Liver (tissue), 9 donors: ENCODE measurements around the gene MRC2. TPM values are rescaled to one million over a fixed set of nuclear protein-coding genes. Genes with fewer than 3 reads are reported as not detected.

Experiments
- DNase-seq: peaks from one replicate; pipeline ENCODE4 v3.0.0-alpha.2; 2017; ENCODE audit warnings: low spot score
- H3K27ac ChIP-seq, 2 donors: one replicate each; pipeline ENCODE4 v1.7.0; 2013; ENCODE audit warnings: inconsistent platforms in 2 of 2, low read length in 2 of 2, control low read depth in 1 of 2, low read depth in 1 of 2, mild to moderate bottlenecking in 1 of 2
- H3K27me3 ChIP-seq, 4 donors: one replicate each; pipeline versions ENCODE4 v1.6.1 to v1.7.0; 2013; ENCODE audit warnings: low read length in 3 of 4, inconsistent platforms in 1 of 4, mild to moderate bottlenecking in 1 of 4, moderate library complexity in 1 of 4; ENCODE audit not compliant: control insufficient read depth in 4 of 4, insufficient read depth in 4 of 4
- H3K36me3 ChIP-seq, 4 donors: one replicate each; pipeline versions ENCODE4 v1.6.1 to v1.7.0; 2013; ENCODE audit warnings: low read length in 3 of 4, mild to moderate bottlenecking in 3 of 4, low read depth in 1 of 4, moderate library complexity in 1 of 4; ENCODE audit not compliant: control insufficient read depth in 4 of 4, insufficient read depth in 3 of 4
- H3K4me1 ChIP-seq, 4 donors: one replicate each; pipeline versions ENCODE4 v1.6.1 to v1.7.0; 2013; ENCODE audit warnings: low read length in 3 of 4, mild to moderate bottlenecking in 3 of 4, moderate library complexity in 1 of 4; ENCODE audit not compliant: control insufficient read depth in 4 of 4, insufficient read depth in 4 of 4
- H3K4me3 ChIP-seq, 3 donors: one replicate each; pipeline versions ENCODE4 v1.6.1 to v1.7.0; 2013; ENCODE audit warnings: low read length in 3 of 3, control low read depth in 1 of 3, low read depth in 1 of 3, mild to moderate bottlenecking in 1 of 3
- H3K9ac ChIP-seq, 2 donors: one replicate each; pipeline ENCODE4 v1.7.0; 2013; ENCODE audit warnings: low read length in 2 of 2, mild to moderate bottlenecking in 2 of 2, moderate library complexity in 2 of 2, control low read depth in 1 of 2, low read depth in 1 of 2
- H3K9me3 ChIP-seq, 4 donors: one replicate each; pipeline versions ENCODE4 v1.6.1 to v1.7.0; 2013; ENCODE audit warnings: low read length in 3 of 4; ENCODE audit not compliant: control insufficient read depth in 4 of 4
- ATF3 ChIP-seq: IDR thresholded peaks from 2 replicates; pipeline ENCODE4 v1.6.1; 2016; ENCODE audit warnings: antibody characterized with exemption
- CTCF ChIP-seq: fragments of 150-350 bp; IDR thresholded peaks from 2 replicates; pipeline ENCODE4 v1.5.1; 2017; ENCODE audit warnings: improper control_type of control experiment, low read depth, low read length; ENCODE audit not compliant: missing input control
- EGR1 ChIP-seq, 2 donors: IDR thresholded peaks; 2 replicates each; pipeline ENCODE4 v1.6.1; 2016 to 2018; ENCODE audit warnings: antibody characterized with exemption in 2 of 2, low read depth in 2 of 2
- FOXA1 ChIP-seq: IDR thresholded peaks from 2 replicates; pipeline ENCODE4 v1.6.1; 2016; ENCODE audit warnings: antibody characterized with exemption
- FOXA2 ChIP-seq: IDR thresholded peaks from 2 replicates; pipeline ENCODE4 v1.6.1; 2016; ENCODE audit warnings: antibody characterized with exemption
- GABPA ChIP-seq, 2 donors: IDR thresholded peaks in 1 of 2; conservative IDR thresholded peaks in 1 of 2; 2 replicates each; pipeline ENCODE4 v1.6.1; 2016; ENCODE audit warnings: antibody characterized with exemption in 2 of 2, mild to moderate bottlenecking in 1 of 2, moderate library complexity in 1 of 2
- HNF4A ChIP-seq, 2 donors: conservative IDR thresholded peaks; 2 replicates each; pipeline ENCODE4 v1.6.1; 2016; ENCODE audit warnings: antibody characterized with exemption in 2 of 2, mild to moderate bottlenecking in 2 of 2
- JUND ChIP-seq, 2 donors: IDR thresholded peaks; 2 replicates each; pipeline ENCODE4 v1.6.1; 2016; ENCODE audit warnings: antibody characterized with exemption in 2 of 2
- MAX ChIP-seq: IDR thresholded peaks from 2 replicates; pipeline ENCODE4 v1.6.1; 2016; ENCODE audit warnings: antibody characterized with exemption
- NR2F2 ChIP-seq: IDR thresholded peaks from 2 replicates; pipeline ENCODE4 v1.6.1; 2016; ENCODE audit warnings: antibody characterized with exemption
- RAD21 ChIP-seq, 2 donors: IDR thresholded peaks; 2 replicates each; pipeline ENCODE4 v1.6.1; 2016; ENCODE audit warnings: antibody characterized with exemption in 2 of 2, mild to moderate bottlenecking in 2 of 2
- REST ChIP-seq: IDR thresholded peaks from 2 replicates; pipeline ENCODE4 v1.6.1; 2016; ENCODE audit warnings: antibody characterized with exemption, mild to moderate bottlenecking
- RXRA ChIP-seq, 2 donors: IDR thresholded peaks; 2 replicates each; pipeline ENCODE4 v1.6.1; 2017 to 2018; ENCODE audit warnings: antibody characterized with exemption in 2 of 2, mild to moderate bottlenecking in 1 of 2
- SP1 ChIP-seq: IDR thresholded peaks from 2 replicates; pipeline ENCODE4 v1.6.1; 2018; ENCODE audit warnings: antibody characterized with exemption, mild to moderate bottlenecking
- TAF1 ChIP-seq: conservative IDR thresholded peaks from 2 replicates; pipeline ENCODE4 v1.6.1; 2016; ENCODE audit warnings: antibody characterized with exemption, mild to moderate bottlenecking
- YY1 ChIP-seq: IDR thresholded peaks from 2 replicates; pipeline ENCODE4 v1.6.1; 2016; ENCODE audit warnings: antibody characterized with exemption, mild to moderate bottlenecking
- WGBS: extraction: QIAGEN DNeasy Blood & Tissue Kit; methylation state at CpG from one replicate; pipeline ENCODE4 v1.1.7; 2013; 5-methylcytosine and 5-hydroxymethylcytosine counted together
- polyA plus RNA-seq, 2 donors: library from polyadenylated mRNA; stranded (reverse) in 1 of 2; unstranded in 1 of 2; fragments of 200-250 nt in 1 of 2; fragments of >200 nt in 1 of 2; fragmentation: Nextera tagmentation in 1 of 2; extraction: Ambion mirVana in 1 of 2; gene quantifications; one replicate each; pipeline versions ENCODE4 v1.2.1 to v1.2.3, GENCODE V29; 2013 to 2015
- total RNA-seq, 2 donors: library from RNA; depleted of rRNA; stranded (reverse); fragments of >200 nt; gene quantifications; one replicate each; pipeline ENCODE4 v1.2.3, GENCODE V29; 2014
- donor health status: healthy.
- donor health status: healthy.
- donor health status: healthy.
- donor health status: healthy.
- donor health status: healthy.

The MRC2 gene
- total and polyA plus RNA-seq, 4 donors, result 0.49 to 81.1 (median 2.8) TPM

- Histone ChIP-seq H3K27ac (no peak overlapping the region), H3K4me1 (peaks cover 6 to 19% (median 9%) of the 10 kb centered on the region in 4 donors), H3K9ac (no peak overlapping the region), H3K27me3 (peaks cover 0 to 4% (median 0%) of the 10 kb centered on the region in 4 donors), H3K4me3 (no peak overlapping the region), H3K9me3 (no peaks in the 10 kb centered on the region), H3K36me3 (no peaks in the 10 kb centered on the region)
- TF ChIP-seq GABPA (IDR thresholded peaks at IDR 0.05 in 1 of 2, conservative IDR thresholded peaks at IDR 0.05 in 1 of 2) (no peak), FOXA2 (no peak), JUND (IDR thresholded peaks at IDR 0.05) (no peak), ATF3 (no peak), REST (no peak), SP1 (no peak), RXRA (IDR thresholded peaks at IDR 0.05) (no peak), YY1 (no peak), TAF1 (no peak), CTCF (no peak), RAD21 (IDR thresholded peaks at IDR 0.05) (no peak), MAX (no peak), NR2F2 (no peak), HNF4A (conservative IDR thresholded peaks at IDR 0.05) (no peak)
- 88% methylated on average over 23 of the region's 23 CpGs for WGBS
- no peak for DNase-seq
These were observed 3.8 kb downstream of the MRC2 start for GRCh38 chr17:62631086-62631935.

- no peaks in the 10 kb centered on the region for H3K9me3 ChIP-seq
- peaks cover 0 to 4% (median 0%) of the 10 kb centered on the region in 4 donors for H3K27me3 ChIP-seq
- TF ChIP-seq SP1 (no peak), FOXA1 (no peak), YY1 (no peak), JUND (IDR thresholded peaks at IDR 0.05) (no peak), EGR1 (IDR thresholded peaks at IDR 0.05; ENCODE audit: low read depth in 2 of 2) (no peak)
- H3K27ac ChIP-seq, result no peak overlapping the region
- H3K4me3 ChIP-seq, result no peak overlapping the region
- H3K9ac ChIP-seq, result no peak overlapping the region
- 75% methylated on average over 27 of the region's 27 CpGs for WGBS
- H3K36me3 ChIP-seq, result no peaks in the 10 kb centered on the region
- peaks cover 3 to 11% (median 6%) of the 10 kb centered on the region in 4 donors for H3K4me1 ChIP-seq
- DNase-seq, result no peak
These were observed 4.8 kb downstream of the MRC2 start for GRCh38 chr17:62631936-62632924.
